Upper lobe of left lung (tissue), 4 donors: Measurements from ENCODE around the gene M1AP.

Experiments
- CTCF ChIP-seq, 6 experiments: fragments of 450-650 bp in 4 of 6; fragments of 200-600 bp in 2 of 6; sonication (generic) in 2 of 6; IDR thresholded peaks; one replicate each; pipeline ENCODE4 v1.5.1; 2016 to 2019; ENCODE audit warnings: antibody characterized with exemption in 6 of 6
- EP300 ChIP-seq, 4 donors: sonication (generic); formaldehyde crosslinking; IDR thresholded peaks; one replicate each; pipeline ENCODE4 v1.5.1; 2017; ENCODE audit warnings: antibody characterized with exemption in 4 of 4, control low read depth in 2 of 4

- TF ChIP-seq CTCF (IDR thresholded peaks at IDR 0.05) (no peak), EP300 (IDR thresholded peaks at IDR 0.05) (no peak)
Measured at GRCh38 chr2:74694281-74694680, 46.2 kb upstream of the M1AP start.
